NT2/D1 (cell line): ENCODE measurements around the gene BST1.

ENCODE experiments used
- SUZ12 ChIP-seq: IDR thresholded peaks from 2 replicates; pipeline ENCODE4 v1.6.1; 2011; ENCODE audit not compliant: insufficient read length, insufficient read depth; ENCODE audit errors: extremely low read depth
- YY1 ChIP-seq: IDR thresholded peaks from 2 replicates; pipeline ENCODE4 v1.6.1; 2011; ENCODE audit not compliant: insufficient read length, insufficient read depth

DNA sequence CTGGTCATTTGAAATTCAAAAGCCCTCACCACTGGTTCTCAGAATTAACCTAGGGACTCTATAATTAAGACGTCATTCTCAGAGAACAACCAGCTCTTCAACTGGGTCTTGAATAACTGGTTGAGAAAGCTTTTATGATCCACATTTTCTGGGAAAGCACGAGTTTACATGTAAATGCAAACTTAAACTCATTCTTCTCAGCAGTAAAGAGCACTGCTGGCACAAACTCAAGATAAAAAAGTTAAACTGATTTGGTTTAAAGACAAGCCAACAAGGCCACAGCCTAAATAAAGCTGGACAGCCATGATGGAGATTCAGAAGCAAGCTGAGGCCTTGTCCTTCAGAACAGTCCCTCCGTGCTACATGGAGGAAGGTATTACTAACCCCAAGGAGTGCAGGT lies 13.2 kb downstream of the BST1 start:
- TF ChIP-seq YY1: no peak
- no peak for TF ChIP-seq SUZ12
